GM19035 (cell line): ENCODE data around the gene NEMP1.
A peak's percentile ranks its signal among the peaks of the same experiment; 100 is the strongest.
"Not testable (repeated sequence)": the region's sequence is repeated elsewhere in the genome, so short reads cannot be mapped to it uniquely, and the experiment has no call there.

Experiments used
- ATAC-seq: cut with Tn5 transposase; IDR thresholded peaks from one replicate; pipeline ENCODE4 v1.9.1; 2021; ENCODE audit not compliant: unreplicated experiment

The NEMP1 gene

GRCh38 chr12:57091638-57092528 is 13.3 kb upstream of the NEMP1 start:
- no peak for ATAC-seq

GRCh38 chr12:57090924-57091637 is 12.5 kb upstream of the NEMP1 start:
- no peak for ATAC-seq

GRCh38 chr12:57090490-57090889 is 11.9 kb upstream of the NEMP1 start:
- ATAC-seq, result no peak

- ATAC-seq, result no peak
Observed at GRCh38 chr12:57089271-57090245, 11.0 kb upstream of the NEMP1 start.

- peak; percentile 64 for ATAC-seq
Observed at GRCh38 chr12:57088354-57089270, 10.0 kb upstream of the NEMP1 start, which contains the start of gene NAB2. TSS of gene NAB2 (plus strand) at chr12:57089114. CDS start at chr12:57089272, 158 bp downstream.

GRCh38 chr12:57087691-57088353 is 9.2 kb upstream of the NEMP1 start:
- peak; percentile 28 for ATAC-seq

GRCh38 chr12:57087010-57087690 is 8.6 kb upstream of the NEMP1 start:
- peak; percentile 28 for ATAC-seq

- no peak for ATAC-seq
Observed at GRCh38 chr12:57086493-57087009, 8.0 kb upstream of the NEMP1 start.

- ATAC-seq, result no peak
Observed at GRCh38 chr12:57085999-57086492, 7.5 kb upstream of the NEMP1 start.

- no peak for ATAC-seq
Observed at GRCh38 chr12:57080855-57081254, 2.3 kb upstream of the NEMP1 start.

GRCh38 chr12:57079821-57080220 is 1.2 kb upstream of the NEMP1 start:
- ATAC-seq, result no peak

- not testable (repeated sequence) for ATAC-seq
Observed at GRCh38 chr12:57073566-57074450, 4.8 kb downstream of the NEMP1 start.

GRCh38 chr12:57072661-57073060 is 5.9 kb downstream of the NEMP1 start:
- no peak for ATAC-seq

- peak; percentile 84 for ATAC-seq
Observed at GRCh38 chr12:57069523-57069922, 9.1 kb downstream of the NEMP1 start.

- ATAC-seq, result no peak
Observed at GRCh38 chr12:57066245-57066644, 12.3 kb downstream of the NEMP1 start.

GRCh38 chr12:57063991-57064685 is 14.5 kb downstream of the NEMP1 start:
- ATAC-seq, result peak; percentile 82

- no peak for ATAC-seq
Observed at GRCh38 chr12:57058454-57058853, 20.1 kb downstream of the NEMP1 start.
